HG03342 (cell line): Measurements from ENCODE around the gene DIABLO.
"Not testable (repeated sequence)": the region's sequence is repeated elsewhere in the genome, so short reads cannot be mapped to it uniquely, and the experiment has no call there.

Source experiments
- ATAC-seq: cut with Tn5 transposase; IDR thresholded peaks from one replicate; pipeline ENCODE4 v1.9.1; 2021; ENCODE audit warnings: mild to moderate bottlenecking, moderate library complexity; ENCODE audit not compliant: unreplicated experiment

The DIABLO gene

GRCh38 chr12:122215771-122216170, 10.1 kb downstream of the DIABLO start:
- ATAC-seq, result no peak

DNA sequence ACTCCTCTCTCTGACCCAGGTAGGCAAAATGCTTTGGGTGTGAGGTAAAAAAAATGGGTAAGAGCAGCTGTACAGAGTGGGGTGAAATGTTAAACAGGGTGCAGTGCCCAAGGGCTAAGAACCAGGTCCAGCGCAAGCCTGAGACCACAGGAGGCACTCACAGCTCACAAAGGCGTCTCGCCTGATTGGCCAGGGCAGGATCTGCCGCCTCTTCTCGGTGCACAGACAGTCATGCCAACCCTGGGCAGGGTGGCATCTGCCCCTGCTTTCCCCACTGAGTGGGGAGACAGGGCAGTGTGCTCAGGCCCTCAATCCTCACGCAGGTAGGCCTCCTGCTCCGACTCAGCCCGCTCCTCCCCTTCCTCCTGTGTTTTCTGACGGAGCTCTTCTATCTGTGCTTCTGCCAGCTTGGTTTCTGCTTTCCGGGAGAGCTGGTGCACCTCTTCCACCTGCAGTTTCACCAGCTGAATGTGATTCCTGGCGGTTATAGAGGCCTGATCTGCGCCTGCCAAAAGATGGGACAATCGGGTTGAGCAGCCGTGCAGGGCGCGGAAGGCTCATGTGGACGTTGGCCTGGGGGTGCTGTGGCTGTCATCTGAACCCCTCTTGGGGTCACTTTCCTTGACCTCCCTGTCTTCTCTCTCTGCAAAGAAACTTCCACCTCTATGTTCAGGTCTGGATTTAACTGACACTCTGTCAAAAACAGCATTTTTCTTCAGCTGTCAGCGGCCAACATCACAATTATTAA, 17.6 kb downstream of the DIABLO start:
- no peak for ATAC-seq

DNA sequence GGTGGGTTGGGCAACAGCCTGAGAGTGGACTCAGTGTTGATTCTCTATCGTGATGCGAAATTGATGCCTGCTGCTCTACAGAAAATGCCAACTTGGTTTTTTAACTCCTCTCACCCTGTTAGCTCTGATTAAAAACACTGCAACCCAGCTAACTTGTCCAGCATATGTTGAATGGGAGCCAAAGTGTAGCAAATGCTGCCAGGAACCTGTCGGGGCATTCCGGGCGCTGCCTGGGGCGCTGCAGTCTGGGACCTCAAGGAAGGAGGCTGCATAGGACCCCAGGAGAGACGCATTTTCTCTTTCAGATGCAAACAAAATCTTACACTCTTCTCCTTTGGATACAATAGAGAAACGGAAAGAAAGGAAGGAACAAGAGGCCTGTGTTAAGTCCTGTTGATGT, 18.5 kb downstream of the DIABLO start:
- no peak for ATAC-seq

GRCh38 chr12:122206976-122207375, 18.9 kb downstream of the DIABLO start:
- ATAC-seq, result no peak

DNA sequence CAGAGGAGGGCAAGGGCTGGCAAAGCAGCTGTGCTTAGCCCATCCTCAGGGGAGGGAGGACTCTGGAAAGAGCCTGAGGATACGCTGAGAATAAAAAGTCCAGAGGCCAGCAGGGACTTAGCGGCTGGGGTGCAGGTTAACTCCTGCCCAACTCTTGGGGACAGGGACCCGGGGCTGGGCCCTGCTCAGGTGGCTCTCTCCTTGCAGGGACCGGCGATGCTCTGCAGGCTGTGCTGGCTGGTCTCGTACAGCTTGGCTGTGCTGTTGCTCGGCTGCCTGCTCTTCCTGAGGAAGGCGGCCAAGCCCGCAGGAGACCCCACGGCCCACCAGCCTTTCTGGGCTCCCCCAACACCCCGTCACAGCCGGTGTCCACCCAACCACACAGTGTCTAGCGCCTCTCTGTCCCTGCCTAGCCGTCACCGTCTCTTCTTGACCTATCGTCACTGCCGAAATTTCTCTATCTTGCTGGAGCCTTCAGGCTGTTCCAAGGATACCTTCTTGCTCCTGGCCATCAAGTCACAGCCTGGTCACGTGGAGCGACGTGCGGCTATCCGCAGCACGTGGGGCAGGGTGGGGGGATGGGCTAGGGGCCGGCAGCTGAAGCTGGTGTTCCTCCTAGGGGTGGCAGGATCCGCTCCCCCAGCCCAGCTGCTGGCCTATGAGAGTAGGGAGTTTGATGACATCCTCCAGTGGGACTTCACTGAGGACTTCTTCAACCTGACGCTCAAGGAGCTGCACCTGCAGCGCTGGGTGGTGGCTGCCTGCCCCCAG, 19.6 kb downstream of the DIABLO start:
- ATAC-seq, result no peak

DNA sequence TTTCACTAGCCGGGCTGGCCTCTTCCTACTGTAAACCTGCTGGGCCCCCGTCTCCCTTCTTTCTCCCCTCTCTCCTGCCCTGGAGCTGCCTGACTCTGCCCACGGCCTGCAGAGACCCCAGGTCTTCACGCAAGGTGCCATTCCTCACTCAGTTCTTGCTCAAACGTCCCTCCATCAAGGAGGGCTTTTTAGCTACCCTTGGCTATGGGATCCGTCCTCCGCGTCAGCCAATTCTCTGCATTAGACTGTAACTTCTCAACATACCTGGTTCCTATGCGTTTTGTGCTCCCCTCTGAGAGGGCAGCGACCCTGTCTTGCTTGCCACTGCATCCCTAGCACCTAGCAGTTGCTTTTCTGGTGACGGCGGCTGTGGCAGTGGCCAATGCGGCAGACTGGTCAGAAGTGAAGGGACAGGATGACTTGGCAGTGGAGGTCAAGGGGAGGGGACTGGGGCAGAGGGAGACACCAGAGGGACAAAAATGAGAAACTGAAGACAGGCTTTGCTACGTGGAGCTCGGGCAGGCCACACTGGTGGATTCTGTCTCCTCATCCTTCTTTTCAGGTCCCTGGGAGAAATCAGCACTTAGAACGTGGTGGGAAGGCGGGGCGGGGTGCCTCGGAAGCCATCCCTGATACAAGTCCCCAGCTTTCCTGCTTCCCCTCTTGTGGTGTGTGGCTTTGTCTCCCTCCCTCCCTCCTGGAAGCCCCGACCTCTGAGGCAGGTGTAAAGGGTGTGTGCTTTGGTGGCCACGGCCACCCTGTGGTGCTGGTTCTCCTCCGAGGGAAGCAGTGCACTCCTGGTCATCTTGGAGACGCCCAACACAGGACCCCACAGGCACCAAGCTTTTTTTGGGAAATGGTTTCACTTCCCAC, 20.6 kb downstream of the DIABLO start:
- no peak for ATAC-seq

DNA sequence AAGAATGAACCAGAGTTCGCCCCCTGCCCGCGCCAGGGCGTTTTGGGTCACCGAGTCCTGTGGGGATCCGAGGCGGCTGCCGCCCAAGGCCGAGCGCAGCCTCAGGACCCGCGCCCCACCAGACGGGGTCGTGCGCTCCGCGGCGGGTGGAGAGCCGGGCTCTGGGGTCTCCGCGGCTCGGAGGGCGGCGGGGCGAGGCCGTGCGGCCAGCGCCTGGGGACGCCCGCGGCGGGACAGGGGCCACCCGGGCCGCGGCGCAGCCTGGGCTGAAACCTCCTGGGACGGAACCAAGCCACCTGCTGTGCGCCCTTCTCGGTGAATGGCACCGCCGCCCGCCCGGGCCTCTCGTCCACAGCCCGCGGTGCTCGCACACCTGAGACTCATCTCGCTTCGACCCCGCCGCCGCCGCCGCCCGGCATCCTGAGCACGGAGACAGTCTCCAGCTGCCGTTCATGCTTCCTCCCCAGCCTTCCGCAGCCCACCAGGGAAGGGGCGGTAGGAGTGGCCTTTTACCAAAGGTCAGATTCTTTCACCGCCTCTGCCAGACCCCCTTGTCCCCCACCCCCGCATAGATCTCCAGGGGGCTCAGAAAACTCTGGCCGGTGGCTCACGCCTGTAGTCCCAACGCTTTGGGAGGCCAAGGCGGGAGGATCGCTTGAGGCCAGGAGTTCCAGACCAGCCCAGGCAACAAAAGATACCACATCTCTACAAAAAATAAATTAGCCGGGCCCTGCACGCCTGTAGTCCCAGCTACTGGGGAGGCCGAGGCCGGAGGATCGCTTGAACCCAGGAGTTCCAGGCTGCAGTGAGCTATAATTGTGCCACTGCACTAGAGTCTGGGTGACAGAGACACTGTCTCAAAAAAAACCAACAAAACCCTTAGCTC, 21.4 kb downstream of the DIABLO start:
- ATAC-seq, result peak; percentile 18

DNA sequence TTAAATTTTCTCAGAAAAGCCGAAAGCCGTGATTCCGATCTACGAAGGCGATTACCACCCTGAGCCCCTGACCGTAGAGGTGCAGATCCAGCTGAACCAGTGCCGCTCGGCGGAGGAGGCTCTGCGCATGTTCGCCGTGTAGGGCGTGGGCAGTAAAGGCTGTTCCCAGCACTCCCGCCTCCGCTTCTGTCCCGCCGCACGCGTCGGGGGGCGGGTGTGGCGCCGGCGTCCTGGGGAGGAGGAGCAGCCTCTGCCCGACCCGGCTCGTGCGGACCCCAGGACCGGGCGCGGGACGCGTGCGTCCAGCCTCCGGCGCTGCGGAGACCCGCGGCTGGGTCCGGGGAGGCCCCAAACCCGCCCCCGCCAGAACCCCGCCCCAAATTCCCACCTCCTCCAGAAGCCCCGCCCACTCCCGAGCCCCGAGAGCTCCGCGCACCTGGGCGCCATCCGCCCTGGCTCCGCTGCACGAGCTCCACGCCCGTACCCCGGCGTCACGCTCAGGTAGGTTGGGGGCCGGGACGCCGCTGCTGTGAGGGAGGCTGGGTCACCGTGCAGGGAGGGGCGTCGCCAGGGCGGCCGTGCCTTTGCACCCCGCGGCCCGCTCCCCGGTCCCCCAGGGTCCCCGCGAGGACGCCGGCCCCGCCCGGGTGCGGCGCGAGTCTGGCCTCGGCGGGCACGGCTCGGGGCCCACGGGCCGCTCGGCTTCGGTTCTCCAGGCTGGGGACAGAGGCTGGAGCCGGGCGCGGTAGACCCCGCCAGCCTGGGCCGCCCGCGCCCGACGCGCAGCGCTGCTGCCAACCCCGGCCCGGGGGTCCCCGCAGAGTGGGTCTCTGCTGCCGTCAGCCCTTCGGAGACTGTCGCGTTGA, 22.3 kb downstream of the DIABLO start, which contains the start of gene B3GNT4:
B3GNT4 (plus strand) TSS at position 409 of the 866 bp plus-strand sequence. CDS start 910 bp downstream, outside the sequence.
- peak; percentile 41 for ATAC-seq

- ATAC-seq, result not testable (repeated sequence)
These were observed 23.0 kb downstream of the DIABLO start for GRCh38 chr12:122202811-122203210.

GRCh38 chr12:122202017-122202416, 23.8 kb downstream of the DIABLO start:
- ATAC-seq, result no peak

- ATAC-seq, result no peak
These were observed 24.5 kb downstream of the DIABLO start for GRCh38 chr12:122201381-122201780.

GRCh38 chr12:122200541-122201175, 25.2 kb downstream of the DIABLO start:
- no peak for ATAC-seq

GRCh38 chr12:122199484-122200355, 26.1 kb downstream of the DIABLO start:
- ATAC-seq, result no peak

- no peak for ATAC-seq
These were observed 28.3 kb downstream of the DIABLO start for GRCh38 chr12:122197612-122197966.

GRCh38 chr12:122195405-122195804, 30.4 kb downstream of the DIABLO start:
- ATAC-seq, result no peak

GRCh38 chr12:122194804-122195203, 31.0 kb downstream of the DIABLO start:
- ATAC-seq, result no peak

GRCh38 chr12:122192441-122192840, 33.4 kb downstream of the DIABLO start:
- no peak for ATAC-seq
